GM23338 (cell line): ENCODE results near the gene ARL6.

Source experiments
- CTCF ChIP-seq, 2 experiments: fragments of 200-600 bp in 1 of 2; sonication (generic) in 1 of 2; conservative IDR thresholded peaks; 2 replicates each; pipeline versions ENCODE4 v1.5.1 to v1.6.1; 2016 to 2017; ENCODE audit warnings: antibody characterized with exemption in 2 of 2, low read depth in 2 of 2, mild to moderate bottlenecking in 2 of 2, moderate library complexity in 1 of 2
- EZH2 ChIP-seq: fragments of 200-600 bp; sonication (generic); IDR thresholded peaks from one replicate; pipeline ENCODE4 v1.8.0; 2017; ENCODE audit warnings: antibody characterized with exemption, mild to moderate bottlenecking, low read depth; ENCODE audit not compliant: unreplicated experiment
- JUNB ChIP-seq: IDR thresholded peaks from one replicate; pipeline ENCODE4 v1.6.1; 2016; ENCODE audit warnings: antibody characterized with exemption; ENCODE audit not compliant: unreplicated experiment
- POLR2AphosphoS5 ChIP-seq: IDR thresholded peaks from 2 replicates; pipeline ENCODE4 v1.6.1; 2016; ENCODE audit warnings: antibody characterized with exemption, low read depth
- REST ChIP-seq: IDR thresholded peaks from one replicate; pipeline ENCODE4 v1.6.1; 2018; ENCODE audit warnings: antibody characterized with exemption; ENCODE audit not compliant: unreplicated experiment

GRCh38 chr3:97816811-97817210, 52.3 kb downstream of the ARL6 start:
- TF ChIP-seq CTCF (conservative IDR thresholded peaks at IDR 0.05; ENCODE audit: low read depth in 2 of 2) (no peak), REST (no peak), EZH2 (no peak), POLR2AphosphoS5 (no peak), JUNB (no peak)
